Measurements from ENCODE around the gene APBA1.

APBA1 gene

GRCh38 chr9:69445251-69445650, 226.9 kb downstream of the APBA1 start:
- Histone ChIP-seq H3K27ac (ENCODE audit: low read depth, low read length) (no peak overlapping the region), H3K27me3 (ENCODE audit: low read length) (no peaks in the 10 kb centered on the region), H3F3A (ENCODE audit: insufficient read depth) (no peaks in the 10 kb centered on the region), H3K79me2 (ENCODE audit: insufficient read depth, low read length) (no peaks in the 10 kb centered on the region), H3K4me3 (ENCODE audit: insufficient read depth, low read length, poor library complexity, severe bottlenecking) (no peak overlapping the region), H3K9me2 (replicated peaks; ENCODE audit: insufficient read depth, low read length) (no peaks in the 10 kb centered on the region), H3K36me3 (ENCODE audit: low read length) (no peaks in the 10 kb centered on the region), H3K4me2 (ENCODE audit: low read depth, low read length, poor library complexity, severe bottlenecking) (no peak overlapping the region), H3K9ac (ENCODE audit: low read length) (no peak overlapping the region), H3K9me3 (ENCODE audit: insufficient read depth, low read length) (no peaks in the 10 kb centered on the region), H2AFZ (ENCODE audit: low read depth, low read length, severe bottlenecking) (no peak overlapping the region), H4K20me1 (ENCODE audit: low read depth, low read length) (no peaks in the 10 kb centered on the region)
- no peak for TF ChIP-seq EZH2phosphoT487 (conservative IDR thresholded peaks at IDR 0.05; ENCODE audit: low read length)
- no peak for TF ChIP-seq CTCF (IDR thresholded peaks at IDR 0.05; ENCODE audit: insufficient read depth, low read length, poor library complexity, severe bottlenecking)

DNA sequence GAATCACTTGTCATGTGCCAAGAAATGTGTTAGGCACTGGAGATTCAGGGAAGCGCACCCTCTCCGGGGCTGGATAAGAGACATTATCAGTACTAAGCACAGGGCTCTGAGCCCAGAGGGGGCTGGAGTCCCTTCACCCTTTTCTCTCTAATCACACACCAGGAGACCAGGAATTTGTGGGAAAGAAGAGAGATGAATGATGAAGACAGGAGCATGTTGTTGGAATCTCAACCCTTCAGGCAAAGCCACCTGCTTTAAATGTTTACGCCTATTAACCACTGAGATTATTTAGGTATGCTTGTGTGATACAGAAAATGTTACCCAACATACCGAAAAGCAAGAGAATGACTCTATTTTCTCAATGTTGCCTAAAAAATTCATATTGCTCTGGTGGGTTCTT, 227.4 kb downstream of the APBA1 start:
- no peak overlapping the region for H3K4me2 ChIP-seq (ENCODE audit: low read depth, low read length, poor library complexity, severe bottlenecking)
- TF ChIP-seq CTCF (IDR thresholded peaks at IDR 0.05; ENCODE audit: insufficient read depth, low read length, poor library complexity, severe bottlenecking) (no peak), EZH2phosphoT487 (conservative IDR thresholded peaks at IDR 0.05; ENCODE audit: low read length) (no peak)
- H3F3A ChIP-seq (ENCODE audit: insufficient read depth): no peaks in the 10 kb centered on the region
- no peak overlapping the region for H2AFZ ChIP-seq (ENCODE audit: low read depth, low read length, severe bottlenecking)
- H3K27me3 ChIP-seq (ENCODE audit: low read length): no peaks in the 10 kb centered on the region
- H3K9ac ChIP-seq (ENCODE audit: low read length): no peak overlapping the region
- no peaks in the 10 kb centered on the region for H3K9me3 ChIP-seq (ENCODE audit: insufficient read depth, low read length)
- no peaks in the 10 kb centered on the region for H3K9me2 ChIP-seq (replicated peaks; ENCODE audit: insufficient read depth, low read length)
- H4K20me1 ChIP-seq (ENCODE audit: low read depth, low read length): no peaks in the 10 kb centered on the region
- no peak overlapping the region for H3K27ac ChIP-seq (ENCODE audit: low read depth, low read length)
- H3K79me2 ChIP-seq (ENCODE audit: insufficient read depth, low read length): no peaks in the 10 kb centered on the region
- H3K4me3 ChIP-seq (ENCODE audit: insufficient read depth, low read length, poor library complexity, severe bottlenecking): no peak overlapping the region
- no peaks in the 10 kb centered on the region for H3K36me3 ChIP-seq (ENCODE audit: low read length)

- no peak overlapping the region for H3K4me2 ChIP-seq (ENCODE audit: low read depth, low read length, poor library complexity, severe bottlenecking)
- no peak overlapping the region for H2AFZ ChIP-seq (ENCODE audit: low read depth, low read length, severe bottlenecking)
These were observed 228.2 kb downstream of the APBA1 start for GRCh38 chr9:69444021-69444420.

More at GRCh38 chr9:69444021-69444420, 228.2 kb downstream of the APBA1 start:
- H3F3A ChIP-seq (ENCODE audit: insufficient read depth): no peaks in the 10 kb centered on the region
- no peaks in the 10 kb centered on the region for H4K20me1 ChIP-seq (ENCODE audit: low read depth, low read length)
- no peak overlapping the region for H3K9ac ChIP-seq (ENCODE audit: low read length)
- no peak overlapping the region for H3K4me3 ChIP-seq (ENCODE audit: insufficient read depth, low read length, poor library complexity, severe bottlenecking)
- TF ChIP-seq CTCF (IDR thresholded peaks at IDR 0.05; ENCODE audit: insufficient read depth, low read length, poor library complexity, severe bottlenecking) (no peak), EZH2phosphoT487 (conservative IDR thresholded peaks at IDR 0.05; ENCODE audit: low read length) (no peak)
- H3K9me2 ChIP-seq (replicated peaks; ENCODE audit: insufficient read depth, low read length): no peaks in the 10 kb centered on the region
- no peaks in the 10 kb centered on the region for H3K79me2 ChIP-seq (ENCODE audit: insufficient read depth, low read length)
- H3K9me3 ChIP-seq (ENCODE audit: insufficient read depth, low read length): no peaks in the 10 kb centered on the region
- H3K36me3 ChIP-seq (ENCODE audit: low read length): no peaks in the 10 kb centered on the region
- H3K27ac ChIP-seq (ENCODE audit: low read depth, low read length): no peak overlapping the region
- no peaks in the 10 kb centered on the region for H3K27me3 ChIP-seq (ENCODE audit: low read length)

Measured in SU-DHL-6 (cell line).